ENCODE data around the gene PGAM2. TPM values are rescaled to one million over a fixed set of nuclear protein-coding genes. Genes with fewer than 3 reads are reported as not detected.

The PGAM2 gene
- total RNA-seq, 1 donor from 2014 or later: not detected

- no peak for DNase-seq (ENCODE audit: low spot score)
Observed at GRCh38 chr7:44086627-44087026, 21.3 kb upstream of the PGAM2 start.

DNA sequence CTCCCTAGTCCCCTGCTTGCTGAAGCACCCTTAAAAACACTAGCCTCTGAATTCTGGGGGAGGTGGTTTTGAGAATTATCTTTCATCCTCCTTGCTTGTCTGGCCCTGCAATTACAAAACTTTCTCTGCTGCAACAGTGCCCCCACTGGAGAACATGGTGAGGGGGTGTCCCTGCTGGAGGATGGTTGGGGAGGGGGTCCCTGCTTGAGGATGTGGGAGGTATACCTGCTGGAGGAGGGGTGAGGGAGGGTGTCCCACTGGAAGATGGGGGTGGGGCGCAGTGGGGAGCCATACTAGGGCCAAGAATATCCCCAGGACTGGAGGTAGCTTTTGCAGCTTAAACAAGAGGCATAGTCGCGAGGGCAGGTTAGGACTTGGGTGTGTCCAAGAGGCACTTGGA is 20.2 kb upstream of the PGAM2 start:
- DNase-seq (ENCODE audit: low spot score): no peak

- no peak for DNase-seq (ENCODE audit: low spot score)
Observed at GRCh38 chr7:44084701-44085100, 19.3 kb upstream of the PGAM2 start.

DNA sequence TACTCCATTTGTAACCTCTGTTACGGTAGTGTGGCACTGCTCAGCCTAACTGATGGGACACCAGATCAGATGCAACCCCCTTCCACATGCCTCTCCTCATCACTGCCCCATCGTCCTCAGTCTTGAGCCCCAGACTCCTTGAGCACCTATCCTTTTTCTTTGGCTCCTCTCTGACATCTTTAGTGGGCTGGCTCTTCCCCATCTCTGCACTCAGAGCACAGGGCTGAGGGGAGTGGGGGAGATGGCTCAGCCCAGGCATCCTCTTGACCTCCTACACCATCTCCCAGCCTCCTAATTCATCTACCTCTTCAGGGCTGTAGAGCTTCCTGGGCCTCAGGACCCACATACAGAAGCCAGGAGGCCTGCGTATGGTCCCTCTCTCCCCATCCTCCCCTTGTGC is 18.4 kb upstream of the PGAM2 start:
- no peak for DNase-seq (ENCODE audit: low spot score)

DNA sequence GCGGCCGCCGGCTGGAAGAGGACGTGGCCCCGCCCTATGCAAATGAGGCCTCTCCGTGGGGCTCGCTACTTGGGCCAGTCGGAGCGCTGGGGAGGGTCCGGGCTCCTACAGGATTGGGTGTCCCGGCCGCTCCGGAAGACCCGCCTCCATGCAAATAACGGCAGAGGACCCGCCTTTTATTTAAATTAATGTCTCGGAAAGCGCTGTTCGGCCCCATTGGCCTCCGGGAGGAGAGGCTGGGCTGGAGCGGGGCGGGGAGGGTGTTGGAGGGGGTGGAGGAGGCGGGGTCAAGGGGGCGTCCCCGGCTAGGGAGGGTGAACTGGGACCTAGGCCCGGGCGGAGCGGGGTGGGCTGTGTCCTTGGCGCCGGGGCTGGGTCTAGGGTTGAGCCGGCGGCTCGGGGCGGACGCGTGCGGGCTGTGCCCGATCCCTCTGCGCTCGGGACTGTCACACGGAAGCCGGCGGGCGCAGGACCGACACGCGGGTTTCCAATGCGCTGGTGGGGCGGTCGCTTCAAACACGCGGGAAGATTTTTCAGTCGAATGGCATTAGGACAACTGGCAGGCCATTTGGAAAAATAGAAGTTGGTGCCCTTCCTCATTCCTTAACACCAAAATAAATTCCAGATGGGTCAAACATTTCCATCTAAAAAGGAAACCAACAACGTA is 17.3 kb upstream of the PGAM2 start:
- peak; percentile 98 for DNase-seq (ENCODE audit: low spot score)

GRCh38 chr7:44081266-44081748 is 15.9 kb upstream of the PGAM2 start:
- no peak for DNase-seq (ENCODE audit: low spot score)

GRCh38 chr7:44080686-44081265 is 15.4 kb upstream of the PGAM2 start:
- no peak for DNase-seq (ENCODE audit: low spot score)

GRCh38 chr7:44080118-44080517 is 14.8 kb upstream of the PGAM2 start:
- DNase-seq (ENCODE audit: low spot score): no peak

DNA sequence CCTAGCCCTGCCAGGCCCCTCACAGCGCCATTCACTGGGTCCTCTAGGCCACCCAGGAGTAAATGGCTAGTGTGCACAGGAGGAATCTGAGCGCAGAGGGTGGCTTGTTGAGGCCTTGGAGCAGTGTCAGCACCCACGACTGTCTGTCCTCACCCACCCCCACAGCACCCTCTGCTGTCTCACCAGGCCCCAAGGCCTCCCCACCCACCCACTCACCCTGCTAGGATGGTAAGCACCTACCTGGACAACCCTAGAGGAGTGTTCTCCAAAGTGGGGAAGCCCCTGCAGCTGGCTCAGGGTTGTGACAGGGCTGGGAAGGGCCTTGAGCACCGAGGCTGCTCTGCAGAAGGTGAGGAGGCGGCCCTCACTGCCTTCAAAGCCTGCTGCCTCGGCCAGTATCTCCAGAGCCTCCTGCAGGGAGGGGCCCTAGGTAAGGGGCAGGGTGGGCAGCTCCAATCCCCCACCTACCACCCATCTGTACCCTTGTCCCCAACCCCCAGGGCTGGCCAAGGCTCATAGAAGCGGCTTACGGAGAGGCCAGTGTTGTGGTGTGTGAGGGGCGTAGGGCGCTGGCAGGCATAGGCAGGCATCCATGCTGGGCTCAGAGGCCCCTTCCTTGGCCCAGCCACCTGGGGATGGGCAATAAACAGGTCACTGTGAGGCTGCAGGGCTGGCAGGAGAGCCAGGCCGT is 14.1 kb upstream of the PGAM2 start:
- no peak for DNase-seq (ENCODE audit: low spot score)

GRCh38 chr7:44078521-44078920 is 13.2 kb upstream of the PGAM2 start:
- no peak for DNase-seq (ENCODE audit: low spot score)

GRCh38 chr7:44077681-44078091 is 12.3 kb upstream of the PGAM2 start:
- DNase-seq (ENCODE audit: low spot score): no peak

DNA sequence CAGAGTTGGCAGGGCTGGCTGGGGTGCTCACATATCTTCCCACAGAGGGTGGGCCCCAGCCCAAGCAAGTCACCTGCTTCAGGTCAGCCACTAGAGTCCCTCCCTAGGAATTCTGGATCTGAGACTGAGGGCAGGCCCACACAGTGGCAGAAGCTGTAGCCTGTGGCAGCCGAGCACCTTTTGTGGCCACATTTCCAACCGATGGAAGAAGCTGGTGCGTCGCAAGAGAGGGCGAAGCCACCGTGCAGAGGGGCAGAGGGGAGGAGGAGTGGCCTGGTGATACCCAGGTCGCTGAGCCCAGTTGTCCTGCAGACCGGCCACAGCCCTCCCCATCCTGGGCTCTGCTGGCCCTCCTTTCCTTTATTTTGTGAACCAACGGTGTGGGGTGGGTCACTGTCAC is 11.7 kb upstream of the PGAM2 start:
- DNase-seq (ENCODE audit: low spot score): no peak

- no peak for DNase-seq (ENCODE audit: low spot score)
Observed at GRCh38 chr7:44076101-44076895, 10.9 kb upstream of the PGAM2 start.

GRCh38 chr7:44075296-44076075 is 10.1 kb upstream of the PGAM2 start:
- DNase-seq (ENCODE audit: low spot score): no peak

DNA sequence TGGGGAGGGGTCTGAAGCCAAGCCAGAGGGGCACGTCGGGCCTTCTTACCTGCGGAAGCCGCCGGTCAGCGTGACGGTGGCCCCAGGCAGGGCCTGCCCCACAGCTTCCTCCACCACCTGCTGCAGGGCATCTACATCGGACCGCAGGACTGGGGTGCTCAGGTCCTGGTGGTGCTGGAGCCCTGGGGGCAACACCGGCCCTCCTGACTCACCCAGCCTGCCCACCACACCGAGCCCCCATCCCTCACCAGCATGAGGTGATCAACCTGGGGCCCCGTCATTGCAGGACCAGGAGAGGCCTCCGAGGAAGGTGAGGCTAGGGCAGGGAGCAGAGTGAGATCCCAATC is 9.0 kb upstream of the PGAM2 start:
- no peak for DNase-seq (ENCODE audit: low spot score)

- no peak for DNase-seq (ENCODE audit: low spot score)
Observed at GRCh38 chr7:44073664-44074348, 8.4 kb upstream of the PGAM2 start.

DNA sequence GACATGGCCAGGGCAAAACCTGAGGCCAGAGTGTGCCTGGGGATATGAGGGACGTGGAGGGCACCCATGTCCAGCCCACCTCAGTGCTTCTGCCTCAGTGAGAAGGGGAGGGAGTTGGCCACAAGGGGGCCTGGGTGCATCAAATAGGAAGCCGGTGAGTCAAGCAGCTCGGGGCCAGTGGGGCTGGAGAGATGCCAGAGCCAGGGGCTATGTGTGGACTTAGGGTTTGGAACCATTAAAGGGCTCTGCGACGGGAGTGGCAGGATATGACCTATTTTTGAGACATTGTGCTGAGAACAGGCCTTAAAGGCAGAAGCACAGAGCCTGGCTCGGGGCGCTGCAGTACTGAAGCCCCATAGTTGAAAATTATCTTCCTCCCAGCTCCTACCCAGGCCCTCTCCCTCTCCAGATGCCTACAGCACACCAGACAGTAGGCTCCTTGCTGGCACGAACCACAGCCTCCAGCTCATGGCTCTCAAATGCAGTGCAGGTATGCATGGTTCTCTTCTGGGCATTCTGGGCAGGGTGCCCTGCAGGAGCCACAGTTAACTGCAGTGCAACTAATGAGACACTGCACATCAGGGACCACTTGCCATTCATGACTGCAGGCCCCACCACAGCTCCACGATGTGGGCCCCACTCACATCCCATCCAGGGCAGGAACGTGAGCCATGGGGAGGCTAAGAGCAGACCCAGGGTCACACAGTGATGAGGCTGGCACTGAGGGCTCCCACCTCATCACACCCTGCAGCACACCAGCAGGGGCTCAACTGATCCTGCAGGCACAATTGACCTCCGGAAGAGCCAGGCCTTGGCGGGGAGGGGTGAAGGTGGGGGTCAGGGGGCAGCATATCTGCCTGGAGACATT is 7.2 kb upstream of the PGAM2 start:
- no peak for DNase-seq (ENCODE audit: low spot score)

DNA sequence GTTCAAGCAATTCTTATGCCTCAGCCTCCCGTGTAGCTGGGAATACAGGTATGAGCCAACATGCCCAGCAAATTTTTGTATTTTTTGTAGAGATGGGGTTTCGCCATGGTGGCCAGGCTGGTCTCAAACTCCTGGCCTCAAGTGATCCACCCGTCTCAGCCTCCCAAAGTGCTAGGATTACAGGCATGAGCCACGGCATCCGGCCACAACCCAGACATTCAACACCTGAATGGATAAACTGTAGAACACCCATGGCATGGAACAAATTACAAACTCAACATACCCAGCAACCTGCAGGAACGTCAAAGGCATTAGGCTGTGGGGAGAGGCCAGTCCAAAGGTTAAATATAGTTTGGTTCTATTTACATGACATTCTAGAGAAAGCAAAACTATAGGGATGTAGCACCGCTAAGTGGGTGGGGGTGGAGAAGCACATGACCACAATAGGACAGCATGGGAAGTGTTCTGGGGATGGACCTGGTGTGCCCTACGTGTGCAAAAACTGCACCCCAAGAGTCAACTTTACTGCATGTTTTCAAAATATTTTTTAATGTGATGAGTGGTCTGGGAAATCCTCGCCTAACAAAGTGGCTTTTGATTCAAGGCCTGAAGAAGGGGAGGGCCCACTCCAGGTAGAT is 6.5 kb upstream of the PGAM2 start:
- DNase-seq (ENCODE audit: low spot score): no peak

- DNase-seq (ENCODE audit: low spot score): no peak
Observed at GRCh38 chr7:44068054-44068453, 2.7 kb upstream of the PGAM2 start.

Measured in mesenteric fat pad (tissue), 1 donor.